ENCODE data around the gene XKR3. TPM values are rescaled to one million over a fixed set of nuclear protein-coding genes. Genes with fewer than 3 reads are reported as not detected.
"Not testable (repeated sequence)": the region's sequence is repeated elsewhere in the genome, so short reads cannot be mapped to it uniquely, and the experiment has no call there.

Gene XKR3
- polyA plus RNA-seq, 3 donors = not detected

GRCh38 chr22:16806401-16806800 lies 18.8 kb downstream of the XKR3 start:
- no peak for DNase-seq

- DNase-seq = no peak
These were observed 20.3 kb downstream of the XKR3 start for GRCh38 chr22:16804882-16805281.

- no peak for DNase-seq
These were observed 21.8 kb downstream of the XKR3 start for GRCh38 chr22:16803255-16803917.

- DNase-seq = no peak
These were observed 23.6 kb downstream of the XKR3 start for GRCh38 chr22:16801571-16801970.

GRCh38 chr22:16801088-16801487 lies 24.1 kb downstream of the XKR3 start:
- DNase-seq = no peak

GRCh38 chr22:16800358-16800757 lies 24.9 kb downstream of the XKR3 start:
- DNase-seq = no peak

- not testable (repeated sequence) for DNase-seq
These were observed 29.7 kb downstream of the XKR3 start for GRCh38 chr22:16795504-16795903.

- no peak for DNase-seq
These were observed 31.4 kb downstream of the XKR3 start for GRCh38 chr22:16793831-16794230.

GRCh38 chr22:16789860-16790493 lies 35.2 kb downstream of the XKR3 start:
- no peak for DNase-seq

- no peak for DNase-seq
These were observed 41.3 kb downstream of the XKR3 start for GRCh38 chr22:16783930-16784354.

GRCh38 chr22:16783453-16783852 lies 41.8 kb downstream of the XKR3 start:
- DNase-seq = no peak

- DNase-seq = no peak
These were observed 43.4 kb downstream of the XKR3 start for GRCh38 chr22:16781764-16782329.

GRCh38 chr22:16781074-16781763 lies 44.0 kb downstream of the XKR3 start:
- DNase-seq = no peak

- DNase-seq = no peak
These were observed 47.8 kb downstream of the XKR3 start for GRCh38 chr22:16777284-16777924.

GRCh38 chr22:16776080-16776479 lies 49.1 kb downstream of the XKR3 start:
- DNase-seq = no peak

GRCh38 chr22:16774911-16775500 lies 50.2 kb downstream of the XKR3 start:
- no peak for DNase-seq

GRCh38 chr22:16771569-16771968 lies 53.6 kb downstream of the XKR3 start:
- not testable (repeated sequence) for DNase-seq

GRCh38 chr22:16767927-16768326 lies 57.3 kb downstream of the XKR3 start:
- DNase-seq = not testable (repeated sequence)

- DNase-seq = not testable (repeated sequence)
These were observed 63.0 kb downstream of the XKR3 start for GRCh38 chr22:16762224-16762623.

GRCh38 chr22:16760416-16760815 lies 64.8 kb downstream of the XKR3 start:
- not testable (repeated sequence) for DNase-seq

- DNase-seq = not testable (repeated sequence)
These were observed 75.9 kb downstream of the XKR3 start for GRCh38 chr22:16749282-16749681.
